Thyroid gland (tissue), 4 donors: ENCODE measurements around the gene SAMD13.

ENCODE experiments used
- POLR2A ChIP-seq, 2 donors: fragments of 450-650 bp; IDR thresholded peaks; one replicate each; pipeline ENCODE4 v1.6.1; 2017; ENCODE audit warnings: antibody characterized with exemption in 2 of 2, mild to moderate bottlenecking in 2 of 2, moderate library complexity in 1 of 2
- TF ChIP-seq, protein P1 (sequence below), 6 experiments: fragments of 200-600 bp in 3 of 6; fragments of 450-650 bp in 3 of 6; sonication (generic) in 3 of 6; IDR thresholded peaks; one replicate each; pipeline ENCODE4 v1.5.1; 2016 to 2019; ENCODE audit warnings: antibody characterized with exemption in 6 of 6, mild to moderate bottlenecking in 2 of 6, inconsistent platforms in 1 of 6, moderate library complexity in 1 of 6

DNA sequence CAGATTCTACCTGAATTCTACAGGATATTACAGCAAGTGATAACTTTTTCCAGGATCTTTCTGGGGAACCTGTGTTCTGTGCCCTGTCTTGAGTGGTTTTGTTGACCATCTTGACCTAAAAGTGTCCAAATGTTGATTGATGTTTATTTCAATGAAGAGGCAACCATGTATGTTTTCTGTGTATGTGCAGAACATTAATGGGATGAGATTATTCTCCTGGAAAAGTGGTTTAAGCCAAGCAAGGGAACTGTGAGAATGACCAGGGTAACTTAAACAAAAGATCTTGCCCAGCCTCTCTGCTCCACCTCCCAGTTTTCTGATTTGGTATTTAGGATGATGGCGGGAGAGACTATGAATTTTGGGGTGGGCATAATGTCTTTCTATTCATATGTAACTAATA is 1.0 kb upstream of the SAMD13 start:
- TF ChIP-seq, protein P1, sequence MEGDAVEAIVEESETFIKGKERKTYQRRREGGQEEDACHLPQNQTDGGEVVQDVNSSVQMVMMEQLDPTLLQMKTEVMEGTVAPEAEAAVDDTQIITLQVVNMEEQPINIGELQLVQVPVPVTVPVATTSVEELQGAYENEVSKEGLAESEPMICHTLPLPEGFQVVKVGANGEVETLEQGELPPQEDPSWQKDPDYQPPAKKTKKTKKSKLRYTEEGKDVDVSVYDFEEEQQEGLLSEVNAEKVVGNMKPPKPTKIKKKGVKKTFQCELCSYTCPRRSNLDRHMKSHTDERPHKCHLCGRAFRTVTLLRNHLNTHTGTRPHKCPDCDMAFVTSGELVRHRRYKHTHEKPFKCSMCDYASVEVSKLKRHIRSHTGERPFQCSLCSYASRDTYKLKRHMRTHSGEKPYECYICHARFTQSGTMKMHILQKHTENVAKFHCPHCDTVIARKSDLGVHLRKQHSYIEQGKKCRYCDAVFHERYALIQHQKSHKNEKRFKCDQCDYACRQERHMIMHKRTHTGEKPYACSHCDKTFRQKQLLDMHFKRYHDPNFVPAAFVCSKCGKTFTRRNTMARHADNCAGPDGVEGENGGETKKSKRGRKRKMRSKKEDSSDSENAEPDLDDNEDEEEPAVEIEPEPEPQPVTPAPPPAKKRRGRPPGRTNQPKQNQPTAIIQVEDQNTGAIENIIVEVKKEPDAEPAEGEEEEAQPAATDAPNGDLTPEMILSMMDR (IDR thresholded peaks at IDR 0.05) = no peak
- TF ChIP-seq POLR2A (IDR thresholded peaks at IDR 0.05) = no peak
